UCSD-AML1 (cell line): ENCODE data around the gene NPPB.

Experiments used
- DNase-seq: peaks from one replicate; lab custom pipeline; 2025; ENCODE audit not compliant: unreplicated experiment; lab: John Stamatoyannopoulos, UW

NPPB gene

GRCh38 chr1:11881749-11882441 is 23.1 kb upstream of the NPPB start:
- no peak for DNase-seq

- DNase-seq, result no peak
Observed at GRCh38 chr1:11880911-11881748, 22.4 kb upstream of the NPPB start.

GRCh38 chr1:11880181-11880575 is 21.4 kb upstream of the NPPB start:
- no peak for DNase-seq

- DNase-seq, result no peak
Observed at GRCh38 chr1:11879311-11880180, 20.8 kb upstream of the NPPB start.

GRCh38 chr1:11878891-11879190 is 20.1 kb upstream of the NPPB start:
- DNase-seq, result no peak

GRCh38 chr1:11878081-11878890 is 19.5 kb upstream of the NPPB start:
- DNase-seq, result no peak

GRCh38 chr1:11877074-11877473 is 18.3 kb upstream of the NPPB start:
- DNase-seq, result no peak

- no peak for DNase-seq
Observed at GRCh38 chr1:11875094-11875493, 16.3 kb upstream of the NPPB start.

- no peak for DNase-seq
Observed at GRCh38 chr1:11874624-11875023, 15.9 kb upstream of the NPPB start.

- no peak for DNase-seq
Observed at GRCh38 chr1:11874258-11874562, 15.5 kb upstream of the NPPB start.

- DNase-seq, result no peak
Observed at GRCh38 chr1:11873395-11874257, 14.9 kb upstream of the NPPB start.

GRCh38 chr1:11872545-11872944 is 13.8 kb upstream of the NPPB start:
- no peak for DNase-seq

- no peak for DNase-seq
Observed at GRCh38 chr1:11869650-11870207, 11.0 kb upstream of the NPPB start.

- DNase-seq, result no peak
Observed at GRCh38 chr1:11869104-11869503, 10.4 kb upstream of the NPPB start.

- DNase-seq, result no peak
Observed at GRCh38 chr1:11868331-11868980, 9.7 kb upstream of the NPPB start.

GRCh38 chr1:11862890-11863289 is 4.1 kb upstream of the NPPB start:
- no peak for DNase-seq

GRCh38 chr1:11860587-11860986 is 1.8 kb upstream of the NPPB start:
- DNase-seq, result no peak

- DNase-seq, result no peak
Observed at GRCh38 chr1:11860083-11860482, 1.3 kb upstream of the NPPB start.
